ENCODE data around the gene DEPDC7. TPM values are rescaled to one million over a fixed set of nuclear protein-coding genes. Genes with fewer than 3 reads are reported as not detected.

The DEPDC7 gene
- polyA plus RNA-seq, 1 experiment = 17.8 TPM

GRCh38 chr11:33055375-33055774 lies 39.7 kb downstream of the DEPDC7 start:
- Histone ChIP-seq H3K27me3 (ENCODE audit: control insufficient read depth, insufficient read depth, low read length) (no peaks in the 10 kb centered on the region), H3K27ac (ENCODE audit: low read depth, low read length) (no peak overlapping the region), H3K9me3 (ENCODE audit: control insufficient read depth, insufficient read depth, low read length) (no peaks in the 10 kb centered on the region), H3K4me3 (ENCODE audit: low read depth, low read length) (no peak overlapping the region)
- ChIA-PET POLR2A (no interaction called here), CTCF (interaction anchor here (1.3 to 3.5 kb wide), 2 partner anchors 10 to 94 kb away, joined by 3 to 26 read pairs; no protein-coding TSS in a partner anchor)
- DNase-seq (ENCODE audit: low read depth, low spot score) = no peak
- TF ChIP-seq CTCF (IDR thresholded peaks at IDR 0.05; ENCODE audit: low read depth, low read length) = no peak

- Histone ChIP-seq H3K4me3 (ENCODE audit: low read depth, low read length) (no peak overlapping the region), H3K27me3 (ENCODE audit: control insufficient read depth, insufficient read depth, low read length) (no peaks in the 10 kb centered on the region), H3K27ac (ENCODE audit: low read depth, low read length) (no peak overlapping the region), H3K9me3 (ENCODE audit: control insufficient read depth, insufficient read depth, low read length) (no peaks in the 10 kb centered on the region)
- POLR2A ChIA-PET = no interaction called here
- TF ChIP-seq CTCF (IDR thresholded peaks at IDR 0.05; ENCODE audit: low read depth, low read length) = no peak
- DNase-seq (ENCODE audit: low read depth, low spot score) = no peak
- CTCF ChIA-PET = interaction anchor here (3.5 kb wide), 1 partner anchor 8 kb away, joined by 26 read pairs; no protein-coding TSS in a partner anchor
Measured at GRCh38 chr11:33057284-33057683, 41.6 kb downstream of the DEPDC7 start.

- POLR2A ChIA-PET = no interaction called here
- no peak for TF ChIP-seq CTCF (IDR thresholded peaks at IDR 0.05; ENCODE audit: low read depth, low read length)
- Histone ChIP-seq H3K27me3 (ENCODE audit: control insufficient read depth, insufficient read depth, low read length) (no peaks in the 10 kb centered on the region), H3K4me3 (ENCODE audit: low read depth, low read length) (no peak overlapping the region), H3K27ac (ENCODE audit: low read depth, low read length) (no peak overlapping the region), H3K9me3 (ENCODE audit: control insufficient read depth, insufficient read depth, low read length) (no peaks in the 10 kb centered on the region)
- CTCF ChIA-PET = interaction anchor here (1.0 to 1.8 kb wide), 2 partner anchors 98 to 251 kb away, joined by 4 to 6 read pairs; no protein-coding TSS in a partner anchor
- DNase-seq (ENCODE audit: low read depth, low spot score) = no peak
Measured at GRCh38 chr11:33059331-33060007, 43.8 kb downstream of the DEPDC7 start.

DNA sequence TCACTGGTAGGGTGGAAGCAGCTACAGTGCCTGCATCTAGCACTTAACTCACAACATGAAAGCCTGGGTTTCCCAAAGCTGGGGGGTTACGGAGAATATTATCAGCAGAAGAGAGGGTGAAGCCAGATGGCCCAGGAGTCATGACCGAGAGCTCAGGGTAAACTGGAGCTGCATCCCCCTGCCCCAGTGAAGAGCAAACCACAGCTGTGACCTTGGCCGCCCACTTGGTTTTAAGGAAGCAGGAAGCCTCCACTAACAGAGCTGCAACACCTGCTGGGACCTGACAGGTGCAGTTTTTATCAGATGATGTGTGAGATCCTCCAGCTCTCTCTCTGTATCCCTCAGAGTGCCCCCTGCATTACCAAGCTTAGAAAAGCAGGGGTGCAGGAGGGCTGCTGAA lies 44.6 kb downstream of the DEPDC7 start:
- Histone ChIP-seq H3K27me3 (ENCODE audit: control insufficient read depth, insufficient read depth, low read length) (no peaks in the 10 kb centered on the region), H3K9me3 (ENCODE audit: control insufficient read depth, insufficient read depth, low read length) (no peaks in the 10 kb centered on the region), H3K27ac (ENCODE audit: low read depth, low read length) (no peak overlapping the region), H3K4me3 (ENCODE audit: low read depth, low read length) (no peak overlapping the region)
- no peak for TF ChIP-seq CTCF (IDR thresholded peaks at IDR 0.05; ENCODE audit: low read depth, low read length)
- ChIA-PET CTCF (interaction anchor here (1.0 to 1.8 kb wide), 3 partner anchors 99 to 251 kb away, joined by 4 to 6 read pairs (median 4); no protein-coding TSS in a partner anchor), POLR2A (no interaction called here)
- DNase-seq (ENCODE audit: low read depth, low spot score) = no peak

GRCh38 chr11:33062137-33062536 lies 46.5 kb downstream of the DEPDC7 start:
- DNase-seq (ENCODE audit: low read depth, low spot score) = no peak
- H3K27ac ChIP-seq (ENCODE audit: low read depth, low read length) = no peak overlapping the region
- TF ChIP-seq CTCF (IDR thresholded peaks at IDR 0.05; ENCODE audit: low read depth, low read length) = no peak
- CTCF ChIA-PET = interaction anchor here (0.7 to 7.1 kb wide), 4 partner anchors 93 to 253 kb away, joined by 3 to 110 read pairs (median 43); no protein-coding TSS in a partner anchor
- no peaks in the 10 kb centered on the region for H3K27me3 ChIP-seq (ENCODE audit: control insufficient read depth, insufficient read depth, low read length)
- H3K9me3 ChIP-seq (ENCODE audit: control insufficient read depth, insufficient read depth, low read length) = no peaks in the 10 kb centered on the region
- H3K4me3 ChIP-seq (ENCODE audit: low read depth, low read length) = no peak overlapping the region
- POLR2A ChIA-PET = interaction anchor here (0.6 kb wide), 1 partner anchor 16 kb away, joined by 4 read pairs; no protein-coding TSS in a partner anchor
